HepG2 (cell line): ENCODE results near the gene COG8. TPM values are rescaled to one million over a fixed set of nuclear protein-coding genes. Genes with fewer than 3 reads are reported as not detected.
A peak's percentile ranks its signal among the peaks of the same experiment; 100 is the strongest.

ENCODE experiments used
- ATAC-seq: fragments of 200-7000 bp; cut with Tn5 transposase; 3 replicates; pipeline ENCODE4 v1.9.1; 2020; ENCODE audit warnings: mild to moderate bottlenecking, moderate library complexity
- BruUV-seq: library from RNA; stranded (reverse); fragments of 400-500 nt; replicated peaks from 2 replicates; lab custom pipeline; 2021; lab: Mats Ljungman, UMichigan
- CTCF ChIA-PET: fragments of 300-600 bp; formaldehyde crosslinking; extraction: SDS; loops from one replicate; lab custom pipeline; 2021; ENCODE audit warnings: low total read pairs, inconsistent platforms, low intra/inter-chr PET ratio; lab: Yijun Ruan, JAX
- POLR2A ChIA-PET: fragments of 350-600 bp; sonication (Branson Sonifier 250); formaldehyde crosslinking; loops from one replicate; lab custom pipeline; 2020; ENCODE audit warnings: antibody characterized with exemption, inconsistent platforms; lab: Yijun Ruan, JAX
- DNase-seq: peaks from one replicate; pipeline ENCODE4 v3.0.0-alpha.2; 2015; ENCODE audit warnings: low spot score
- FAIRE-seq: peaks from 3 replicates; lab custom pipeline; 2011; peaks lifted over from hg19 to GRCh38; lab: Jason Lieb, UNC
- H2AFZ ChIP-seq: one replicate; pipeline ENCODE4 v1.6.1; 2011; ENCODE audit warnings: low read length, inconsistent platforms
- H3K27ac ChIP-seq: fragments of 300-600 bp; 3 replicates; pipeline ENCODE4 v1.8.0; 2011; ENCODE audit warnings: mixed run types, mild to moderate bottlenecking, mixed read lengths, low read length, inconsistent platforms; ENCODE audit not compliant: insufficient read depth; ENCODE audit errors: extremely low read length
- H3K27me3 ChIP-seq, 2 experiments: fragments of 200-600 bp in 1 of 2; 2 replicates in 1 of 2; 3 replicates in 1 of 2; pipeline versions ENCODE4 v1.6.0 to v1.8.0; 2011; ENCODE audit warnings: low read length in 2 of 2, mild to moderate bottlenecking in 2 of 2, moderate library complexity in 2 of 2, inconsistent platforms in 1 of 2; ENCODE audit not compliant: insufficient read depth in 2 of 2, control insufficient read depth in 1 of 2
- H3K36me3 ChIP-seq, 2 experiments: fragments of 200-600 bp in 1 of 2; replicated peaks in 1 of 2; 2 replicates in 1 of 2; 3 replicates in 1 of 2; pipeline versions ENCODE4 v1.5.1 to v1.8.0; 2011; ENCODE audit warnings: low read length in 2 of 2, inconsistent platforms in 1 of 2; ENCODE audit not compliant: insufficient read depth in 2 of 2, control insufficient read depth in 1 of 2
- H3K4me1 ChIP-seq: 2 replicates; pipeline ENCODE4 v1.5.1; 2012; ENCODE audit warnings: low read length, inconsistent platforms; ENCODE audit not compliant: insufficient read depth
- H3K4me2 ChIP-seq: 2 replicates; pipeline ENCODE4 v1.6.0; 2011; ENCODE audit warnings: low read depth, low read length, inconsistent platforms
- H3K4me3 ChIP-seq, 3 experiments: fragments of 200-600 bp in 1 of 3; sonication (generic), shearing (Covaris generic) in 1 of 3; replicated peaks in 1 of 3; 2 replicates each; pipeline ENCODE4 v1.5.1; 2011 to 2016; ENCODE audit warnings: low read length in 3 of 3, inconsistent platforms in 2 of 3, low read depth in 2 of 3, mild to moderate bottlenecking in 2 of 3, control low read depth in 1 of 3, mixed read lengths in 1 of 3; ENCODE audit not compliant: insufficient read depth in 1 of 3
- H3K79me2 ChIP-seq: one replicate; pipeline ENCODE4 v1.6.1; 2011; ENCODE audit warnings: low read length, inconsistent platforms; ENCODE audit not compliant: insufficient read depth
- H3K9ac ChIP-seq: 2 replicates; pipeline ENCODE4 v1.6.0; 2011; ENCODE audit warnings: mild to moderate bottlenecking, low read depth, low read length, inconsistent platforms; ENCODE audit not compliant: insufficient read depth
- H3K9me3 ChIP-seq: 2 replicates; pipeline ENCODE4 v1.5.1; 2012; ENCODE audit warnings: mild to moderate bottlenecking, low read length
- H4K20me1 ChIP-seq: 2 replicates; pipeline ENCODE4 v1.6.0; 2011; ENCODE audit warnings: inconsistent platforms, mild to moderate bottlenecking, low read length, moderate library complexity; ENCODE audit not compliant: insufficient read depth
- AGO2 ChIP-seq: fragments of 200-400 bp; formaldehyde crosslinking; optimal IDR thresholded peaks from 2 replicates; pipeline ENCODE3; 2017; ENCODE audit warnings: mild to moderate bottlenecking, low read depth, low read length, moderate library complexity
- CHD2 ChIP-seq: IDR thresholded peaks from 2 replicates; pipeline ENCODE4 v1.6.1; 2011; ENCODE audit warnings: low read depth, low read length, improper control_type of control experiment
- DPF2 ChIP-seq: sonication (generic); formaldehyde crosslinking; IDR thresholded peaks from 2 replicates; pipeline ENCODE4 v1.4.0; 2020; ENCODE audit warnings: mild to moderate bottlenecking, low read depth, missing genetic modification reagents, borderline replicate concordance
- KMT2A ChIP-seq: sonication (generic); formaldehyde crosslinking; IDR thresholded peaks from 2 replicates; pipeline ENCODE4 v1.4.0; 2020; ENCODE audit warnings: missing genetic modification reagents
- PAF1 ChIP-seq: IDR thresholded peaks from 2 replicates; pipeline ENCODE4 v1.6.1; 2016; ENCODE audit warnings: missing genetic modification reagents, missing compliant biosample characterization
- RBFOX2 ChIP-seq: fragments of 200-400 bp; formaldehyde crosslinking; IDR thresholded peaks from 2 replicates; pipeline ENCODE4 v1.6.1; 2017; ENCODE audit warnings: low read depth, mild to moderate bottlenecking, low read length
- REXO4 ChIP-seq: sonication (generic); formaldehyde crosslinking; IDR thresholded peaks from 2 replicates; pipeline ENCODE4 v1.8.0; 2022; ENCODE audit warnings: missing genetic modification reagents, mild to moderate bottlenecking, borderline replicate concordance
- TEAD3 ChIP-seq: optimal IDR thresholded peaks from 2 replicates; pipeline ENCODE3; 2016; ENCODE audit warnings: borderline replicate concordance
- TOPORS ChIP-seq: sonication (generic); formaldehyde crosslinking; IDR thresholded peaks from 2 replicates; pipeline ENCODE4 v1.8.0; 2023; ENCODE audit warnings: mild to moderate bottlenecking, missing genetic modification reagents
- ZMYM4 ChIP-seq: sonication (generic); formaldehyde crosslinking; IDR thresholded peaks from 2 replicates; pipeline ENCODE4 v1.8.1; 2023; ENCODE audit warnings: mild to moderate bottlenecking, missing genetic modification reagents
- ZNF121 ChIP-seq: sonication (generic); formaldehyde crosslinking; IDR thresholded peaks from 2 replicates; pipeline ENCODE4 v1.5.0; 2020; ENCODE audit warnings: mild to moderate bottlenecking, missing genetic modification reagents
- ZNF572 ChIP-seq: sonication (generic); formaldehyde crosslinking; IDR thresholded peaks from 2 replicates; pipeline ENCODE4 v1.5.1; 2020; ENCODE audit warnings: mild to moderate bottlenecking, missing genetic modification reagents
- WGBS: methylation state at CpG from one replicate; pipeline ENCODE4 v1.1.6; 2017; ENCODE audit warnings: low lambda C conversion rate; 5-methylcytosine and 5-hydroxymethylcytosine counted together
- in situ Hi-C: cut with HindIII; loops from 2 replicates; pipeline ENCODE4 v1.10.0; 2017; ENCODE audit warnings: low pct_unique_long_range_greater_than_20kb; ENCODE audit not compliant: extremely low pct_ligation_motif_present
- intact Hi-C: fragments of 100-400 bp; cut with micrococcal nuclease; formaldehyde crosslinking; loops from one replicate; pipeline ENCODE4 v1.10.0; 2022; ENCODE audit not compliant: unreplicated experiment
- polyA plus RNA-seq, 8 experiments: library from polyadenylated mRNA; depleted of rRNA in 3 of 8; stranded (reverse) in 7 of 8; unstranded in 1 of 8; fragments of >200 nt; fragmentation: Illumina TruSeq in 4 of 8; extraction: Trizol in 4 of 8; gene quantifications; 2 replicates each; pipeline versions ENCODE4 v1.2.1 to v1.2.3, GENCODE V29; 2011 to 2016; ENCODE audit warnings: low read depth in 4 of 8, missing spikeins in 1 of 8, mixed read lengths in 1 of 8; ENCODE audit not compliant: insufficient read depth in 1 of 8
- total RNA-seq, 5 experiments: library from RNA; depleted of rRNA; stranded (reverse); fragments of >200 nt; fragmentation: Illumina TruSeq; extraction: Trizol; gene quantifications; 2 replicates each; pipeline ENCODE4 v1.2.3, GENCODE V29; 2016; ENCODE audit warnings: low read depth in 1 of 5
- TF ChIP-seq, protein P1 (sequence below): sonication (generic); formaldehyde crosslinking; IDR thresholded peaks from 2 replicates; pipeline ENCODE4 v1.4.0; 2020; ENCODE audit warnings: missing genetic modification reagents
- TF ChIP-seq, protein P2 (sequence below): sonication (generic); formaldehyde crosslinking; IDR thresholded peaks from 2 replicates; pipeline ENCODE4 v1.4.0; 2020; ENCODE audit warnings: missing genetic modification reagents
- TF ChIP-seq, protein P3 (sequence below): sonication (generic); formaldehyde crosslinking; IDR thresholded peaks from 2 replicates; pipeline ENCODE4 v1.4.0; 2020; ENCODE audit warnings: missing genetic modification reagents
- TF ChIP-seq, protein P4 (sequence below): sonication (generic); formaldehyde crosslinking; IDR thresholded peaks from 2 replicates; pipeline ENCODE4 v1.5.0; 2020; ENCODE audit warnings: mild to moderate bottlenecking, missing genetic modification reagents, borderline replicate concordance

Gene COG8
- total and polyA plus RNA-seq, 2 of the 13 experiments (the other 11 are each of a cell fraction or from before 2014, with no cell fraction given) = 45.5 to 52.1 TPM

DNA sequence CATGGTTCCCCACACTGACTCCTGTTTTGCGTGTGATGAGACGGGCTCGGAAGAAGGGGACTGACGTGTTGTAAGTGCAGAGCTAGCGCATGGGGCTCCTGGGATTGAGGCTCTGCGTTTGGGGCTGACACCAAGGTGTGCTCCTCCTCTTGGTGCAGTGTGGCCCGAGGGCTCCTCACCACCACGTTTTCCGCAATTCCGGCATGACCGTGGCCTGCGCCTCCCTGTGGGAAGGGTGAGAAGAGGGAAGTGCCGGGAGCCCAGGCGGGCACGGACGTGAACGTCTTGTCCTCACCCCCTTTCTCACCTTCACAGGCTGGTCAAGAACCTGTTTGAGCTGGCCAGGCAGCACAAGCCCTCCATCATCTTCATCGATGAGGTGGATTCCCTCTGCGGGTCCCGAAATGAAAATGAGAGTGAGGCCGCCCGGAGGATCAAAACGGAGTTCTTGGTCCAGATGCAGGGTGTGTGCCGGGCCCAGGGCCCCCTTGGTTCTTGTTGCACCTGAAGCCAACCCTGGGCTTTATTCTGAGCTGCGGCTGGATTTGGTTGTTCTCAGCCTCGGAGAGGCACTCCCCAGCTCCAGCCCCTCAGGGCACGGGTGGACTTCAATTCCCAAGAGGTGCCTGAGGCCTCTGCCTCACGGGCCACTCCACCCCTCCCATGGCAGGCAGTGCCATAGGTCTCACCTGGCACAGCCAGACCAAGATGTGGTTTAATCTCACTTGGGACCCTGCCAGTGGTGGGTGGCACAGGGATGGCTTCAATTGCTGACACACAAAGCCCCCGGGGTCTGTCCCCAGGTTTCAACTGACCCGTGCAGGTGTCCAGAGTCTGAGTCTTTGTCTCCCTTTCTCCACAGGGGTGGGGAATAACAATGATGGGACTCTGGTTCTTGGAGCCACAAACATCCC lies 19.3 kb downstream of the COG8 start:
- FAIRE-seq (no peak), DNase-seq (no peak)
- H2AFZ ChIP-seq = no peak overlapping the region
- TF ChIP-seq, protein P1, sequence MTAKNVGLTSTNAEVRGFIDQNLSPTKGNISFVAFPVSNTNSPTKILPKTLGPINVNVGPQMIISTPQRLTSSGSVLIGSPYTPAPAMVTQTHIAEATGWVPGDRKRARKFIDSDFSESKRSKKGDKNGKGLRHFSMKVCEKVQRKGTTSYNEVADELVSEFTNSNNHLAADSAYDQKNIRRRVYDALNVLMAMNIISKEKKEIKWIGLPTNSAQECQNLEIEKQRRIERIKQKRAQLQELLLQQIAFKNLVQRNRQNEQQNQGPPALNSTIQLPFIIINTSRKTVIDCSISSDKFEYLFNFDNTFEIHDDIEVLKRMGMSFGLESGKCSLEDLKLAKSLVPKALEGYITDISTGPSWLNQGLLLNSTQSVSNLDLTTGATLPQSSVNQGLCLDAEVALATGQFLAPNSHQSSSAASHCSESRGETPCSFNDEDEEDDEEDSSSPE (CRISPR knock-in tag) = no peak
- TF ChIP-seq PAF1 (no peak; the same call in 1 of the 2 replicates), REXO4 (no peak), ZNF121 (CRISPR knock-in tag) (no peak), ZNF572 (no peak), DPF2 (no peak), KMT2A (no peak), CHD2 (no peak), RBFOX2 (peak; percentile 63), TOPORS (no peak), ZMYM4 (no peak), TEAD3 (CRISPR knock-in tag) (no peak), AGO2 (peak; percentile 72)
- TF ChIP-seq, protein P2, sequence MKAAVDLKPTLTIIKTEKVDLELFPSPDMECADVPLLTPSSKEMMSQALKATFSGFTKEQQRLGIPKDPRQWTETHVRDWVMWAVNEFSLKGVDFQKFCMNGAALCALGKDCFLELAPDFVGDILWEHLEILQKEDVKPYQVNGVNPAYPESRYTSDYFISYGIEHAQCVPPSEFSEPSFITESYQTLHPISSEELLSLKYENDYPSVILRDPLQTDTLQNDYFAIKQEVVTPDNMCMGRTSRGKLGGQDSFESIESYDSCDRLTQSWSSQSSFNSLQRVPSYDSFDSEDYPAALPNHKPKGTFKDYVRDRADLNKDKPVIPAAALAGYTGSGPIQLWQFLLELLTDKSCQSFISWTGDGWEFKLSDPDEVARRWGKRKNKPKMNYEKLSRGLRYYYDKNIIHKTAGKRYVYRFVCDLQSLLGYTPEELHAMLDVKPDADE (CRISPR knock-in tag) = no peak
- TF ChIP-seq, protein P3, sequence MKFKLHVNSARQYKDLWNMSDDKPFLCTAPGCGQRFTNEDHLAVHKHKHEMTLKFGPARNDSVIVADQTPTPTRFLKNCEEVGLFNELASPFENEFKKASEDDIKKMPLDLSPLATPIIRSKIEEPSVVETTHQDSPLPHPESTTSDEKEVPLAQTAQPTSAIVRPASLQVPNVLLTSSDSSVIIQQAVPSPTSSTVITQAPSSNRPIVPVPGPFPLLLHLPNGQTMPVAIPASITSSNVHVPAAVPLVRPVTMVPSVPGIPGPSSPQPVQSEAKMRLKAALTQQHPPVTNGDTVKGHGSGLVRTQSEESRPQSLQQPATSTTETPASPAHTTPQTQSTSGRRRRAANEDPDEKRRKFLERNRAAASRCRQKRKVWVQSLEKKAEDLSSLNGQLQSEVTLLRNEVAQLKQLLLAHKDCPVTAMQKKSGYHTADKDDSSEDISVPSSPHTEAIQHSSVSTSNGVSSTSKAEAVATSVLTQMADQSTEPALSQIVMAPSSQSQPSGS (CRISPR knock-in tag) = no peak
- TF ChIP-seq, protein P4, sequence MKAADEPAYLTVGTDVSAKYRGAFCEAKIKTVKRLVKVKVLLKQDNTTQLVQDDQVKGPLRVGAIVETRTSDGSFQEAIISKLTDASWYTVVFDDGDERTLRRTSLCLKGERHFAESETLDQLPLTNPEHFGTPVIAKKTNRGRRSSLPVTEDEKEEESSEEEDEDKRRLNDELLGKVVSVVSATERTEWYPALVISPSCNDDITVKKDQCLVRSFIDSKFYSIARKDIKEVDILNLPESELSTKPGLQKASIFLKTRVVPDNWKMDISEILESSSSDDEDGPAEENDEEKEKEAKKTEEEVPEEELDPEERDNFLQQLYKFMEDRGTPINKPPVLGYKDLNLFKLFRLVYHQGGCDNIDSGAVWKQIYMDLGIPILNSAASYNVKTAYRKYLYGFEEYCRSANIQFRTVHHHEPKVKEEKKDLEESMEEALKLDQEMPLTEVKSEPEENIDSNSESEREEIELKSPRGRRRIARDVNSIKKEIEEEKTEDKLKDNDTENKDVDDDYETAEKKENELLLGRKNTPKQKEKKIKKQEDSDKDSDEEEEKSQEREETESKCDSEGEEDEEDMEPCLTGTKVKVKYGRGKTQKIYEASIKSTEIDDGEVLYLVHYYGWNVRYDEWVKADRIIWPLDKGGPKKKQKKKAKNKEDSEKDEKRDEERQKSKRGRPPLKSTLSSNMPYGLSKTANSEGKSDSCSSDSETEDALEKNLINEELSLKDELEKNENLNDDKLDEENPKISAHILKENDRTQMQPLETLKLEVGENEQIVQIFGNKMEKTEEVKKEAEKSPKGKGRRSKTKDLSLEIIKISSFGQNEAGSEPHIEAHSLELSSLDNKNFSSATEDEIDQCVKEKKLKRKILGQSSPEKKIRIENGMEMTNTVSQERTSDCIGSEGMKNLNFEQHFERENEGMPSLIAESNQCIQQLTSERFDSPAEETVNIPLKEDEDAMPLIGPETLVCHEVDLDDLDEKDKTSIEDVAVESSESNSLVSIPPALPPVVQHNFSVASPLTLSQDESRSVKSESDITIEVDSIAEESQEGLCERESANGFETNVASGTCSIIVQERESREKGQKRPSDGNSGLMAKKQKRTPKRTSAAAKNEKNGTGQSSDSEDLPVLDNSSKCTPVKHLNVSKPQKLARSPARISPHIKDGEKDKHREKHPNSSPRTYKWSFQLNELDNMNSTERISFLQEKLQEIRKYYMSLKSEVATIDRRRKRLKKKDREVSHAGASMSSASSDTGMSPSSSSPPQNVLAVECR (CRISPR knock-in tag) = 0 out of 2 replicates have a peak, but pooled peaks have one; percentile 21

More for the DNA sequence above, 19.3 kb downstream of the COG8 start:
- ChIA-PET POLR2A (no interaction called here), CTCF (no interaction called here)
- H3K9me3 ChIP-seq = no peaks in the 10 kb centered on the region
- no peak for ATAC-seq
- no peaks in the 10 kb centered on the region for H3K27me3 ChIP-seq
- no TSS peak for BruUV-seq
- no peak overlapping the region for H3K4me2 ChIP-seq
- H3K79me2 ChIP-seq = peaks cover 15% of the 10 kb centered on the region
- H3K4me1 ChIP-seq = peaks cover 16% of the 10 kb centered on the region
- 97% methylated on average over 27 of the region's 30 CpGs for WGBS
- H3K27ac ChIP-seq = no peak overlapping the region
- H3K9ac ChIP-seq = no peak overlapping the region
- H3K4me3 ChIP-seq = no peak overlapping the region
- in situ Hi-C loops = no loop called here
- peaks cover 60 to 90% of the 10 kb centered on the region in 2 experiments for H3K36me3 ChIP-seq
- H4K20me1 ChIP-seq = peaks cover 4% of the 10 kb centered on the region; the same call in 1 of the 2 replicates
- intact Hi-C loops = no loop called here
